K562 treated with DMSO at 1 percent for 24 hours (cell line): Measurements from ENCODE around the gene BEX5. TPM values are rescaled to one million over a fixed set of nuclear protein-coding genes. Genes with fewer than 3 reads are reported as not detected.

ENCODE experiments used
- total RNA-seq: library from RNA; unstranded; fragments of 300-600 nt; gene quantifications from 2 replicates; pipeline ENCODE4 v1.2.3, GENCODE V29; 2022; ENCODE audit warnings: low read depth; ENCODE audit not compliant: insufficient read depth

BEX5 gene
- 5.7 and 6.2 TPM in 2 replicates for total RNA-seq

GRCh38 chrX:102155806-102156179 lies at the start of gene BEX5:
TSS of gene BEX5 (minus strand) at chrX:102155977. CDS start at chrX:102154265, 1,712 bp downstream.

GRCh38 chrX:102142274-102142673 lies 13.5 kb downstream of the BEX5 start, which contains the start of gene TCEAL6:
TSS of gene TCEAL6 (minus strand) at chrX:102142481.

GRCh38 chrX:102125436-102125835 lies 30.3 kb downstream of the BEX5 start, which contains the start of gene TCEAL2:
TSS of gene TCEAL2 (plus strand) at chrX:102125679. CDS start at chrX:102126831, 1,152 bp downstream.

Other genes with a start within 250 kb of the BEX5 start
- gene ZMAT1, start 223.9 kb downstream of the BEX5 start, total RNA-seq: 0.17 TPM in 1 of 2 replicates, not detected in the other
- not detected in 2 replicates for gene TCEAL2, start 30.3 kb downstream of the BEX5 start, total RNA-seq
- gene TCEAL6, start 13.5 kb downstream of the BEX5 start, total RNA-seq: not detected in 2 replicates
- gene TCP11X1, start 59.3 kb upstream of the BEX5 start, total RNA-seq: not detected in 2 replicates
- 7.6 and 14.1 TPM in 2 replicates for gene NXF2, start 91.2 kb upstream of the BEX5 start, total RNA-seq